Suprapubic skin (tissue), 4 donors: ENCODE measurements around the gene GIT1. TPM values are rescaled to one million over a fixed set of nuclear protein-coding genes. Genes with fewer than 3 reads are reported as not detected.
A peak's percentile ranks its signal among the peaks of the same experiment; 100 is the strongest.

Experiments
- DNase-seq, 2 donors: peaks; one replicate each; pipeline ENCODE4 v3.0.0-alpha.2; 2019; ENCODE audit warnings: low spot score in 2 of 2
- H3K27ac ChIP-seq: fragments of 200-600 bp; sonication (generic); one replicate; pipeline ENCODE4 v1.5.1; 2019
- H3K27me3 ChIP-seq: fragments of 200-600 bp; sonication (generic); one replicate; pipeline ENCODE4 v1.5.1; 2019
- H3K36me3 ChIP-seq: fragments of 200-600 bp; sonication (generic); one replicate; pipeline ENCODE4 v1.5.1; 2019
- H3K4me1 ChIP-seq: fragments of 200-600 bp; sonication (generic); one replicate; pipeline ENCODE4 v1.5.1; 2019
- H3K4me3 ChIP-seq: fragments of 200-600 bp; sonication (generic); one replicate; pipeline ENCODE4 v1.5.1; 2019; ENCODE audit warnings: mild to moderate bottlenecking
- H3K9me3 ChIP-seq: fragments of 200-600 bp; sonication (generic); one replicate; pipeline ENCODE4 v1.5.1; 2019
- CTCF ChIP-seq, 2 donors: fragments of 200-600 bp in 1 of 2; fragments of 450-650 bp in 1 of 2; sonication (generic) in 1 of 2; IDR thresholded peaks; one replicate each; pipeline ENCODE4 v1.5.1; 2016 to 2019; ENCODE audit warnings: antibody characterized with exemption in 2 of 2, mild to moderate bottlenecking in 1 of 2, moderate library complexity in 1 of 2
- EP300 ChIP-seq: sonication (generic); formaldehyde crosslinking; IDR thresholded peaks from one replicate; pipeline ENCODE4 v1.6.1; 2017; ENCODE audit warnings: antibody characterized with exemption
- POLR2A ChIP-seq, 2 donors: fragments of 450-650 bp; IDR thresholded peaks; one replicate each; pipeline ENCODE4 v1.6.1; 2017; ENCODE audit warnings: antibody characterized with exemption in 2 of 2, mild to moderate bottlenecking in 2 of 2, moderate library complexity in 2 of 2
- POLR2AphosphoS5 ChIP-seq, 3 donors: sonication (generic); formaldehyde crosslinking; IDR thresholded peaks; one replicate each; pipeline ENCODE4 v1.6.1; 2017; ENCODE audit warnings: antibody characterized with exemption in 3 of 3
- WGBS: methylation state at CpG from one replicate; pipeline ENCODE4 v1.1.5; 2018; 5-methylcytosine and 5-hydroxymethylcytosine counted together
- total RNA-seq, 4 donors: library from RNA; depleted of rRNA; stranded (reverse); fragments of >200 nt; gene quantifications; one replicate each; pipeline ENCODE4 v1.1.0, GENCODE V29; 2016

The GIT1 gene
- total RNA-seq, 4 donors from 2014 or later = 66.7 to 103 (median 90.4) TPM

GRCh38 chr17:29571486-29571882, 18.0 kb downstream of the GIT1 start:
- H3K27ac ChIP-seq = no peak overlapping the region
- TF ChIP-seq POLR2A (IDR thresholded peaks at IDR 0.05) (no peak), POLR2AphosphoS5 (IDR thresholded peaks at IDR 0.05) (no peak), EP300 (no peak), CTCF (IDR thresholded peaks at IDR 0.05) (no peak)
- WGBS = 91% methylated on average over 6 of the region's 6 CpGs
- H3K27me3 ChIP-seq = no peaks in the 10 kb centered on the region
- DNase-seq = peak; percentile 56 to 58
- no peak overlapping the region for H3K4me3 ChIP-seq
- H3K9me3 ChIP-seq = no peaks in the 10 kb centered on the region
- peaks cover 56% of the 10 kb centered on the region for H3K4me1 ChIP-seq
- H3K36me3 ChIP-seq = peaks cover 30% of the 10 kb centered on the region

GRCh38 chr17:29570521-29570920, 18.9 kb downstream of the GIT1 start:
- Histone ChIP-seq H3K36me3 (peaks cover 20% of the 10 kb centered on the region), H3K27ac (no peak overlapping the region), H3K9me3 (no peaks in the 10 kb centered on the region), H3K4me3 (no peak overlapping the region), H3K4me1 (peaks cover 66% of the 10 kb centered on the region), H3K27me3 (no peaks in the 10 kb centered on the region)
- TF ChIP-seq CTCF (IDR thresholded peaks at IDR 0.05) = no peak
- TF ChIP-seq EP300 = no peak
- no peak for TF ChIP-seq POLR2AphosphoS5 (IDR thresholded peaks at IDR 0.05)
- TF ChIP-seq POLR2A (IDR thresholded peaks at IDR 0.05) = no peak
- peak; percentile 55 to 77 for DNase-seq
- WGBS = 53% methylated on average over 7 of the region's 7 CpGs

GRCh38 chr17:29569245-29569950, 20.1 kb downstream of the GIT1 start:
- TF ChIP-seq EP300 (no peak), CTCF (IDR thresholded peaks at IDR 0.05) (no peak), POLR2AphosphoS5 (IDR thresholded peaks at IDR 0.05) (no peak), POLR2A (IDR thresholded peaks at IDR 0.05) (no peak)
- Histone ChIP-seq H3K4me3 (peak overlapping the region; percentile 69), H3K9me3 (no peaks in the 10 kb centered on the region), H3K27ac (peak overlapping the region; percentile 85), H3K27me3 (no peaks in the 10 kb centered on the region), H3K36me3 (peaks cover 9% of the 10 kb centered on the region), H3K4me1 (peaks cover 73% of the 10 kb centered on the region)
- DNase-seq = peak; percentile 60 to 76
- 57% methylated on average over 14 of the region's 14 CpGs for WGBS

GRCh38 chr17:29568331-29569244, 20.9 kb downstream of the GIT1 start, which contains the start of gene TP53I13:
Gene TP53I13 (plus strand): TSS chr17:29568701. CDS start chr17:29568759, 58 bp downstream.
- Histone ChIP-seq H3K36me3 (peaks cover 5% of the 10 kb centered on the region), H3K4me1 (peaks cover 73% of the 10 kb centered on the region), H3K27ac (peak within 1 kb of the TSS; percentile 85), H3K9me3 (no peaks in the 10 kb centered on the region), H3K4me3 (peak within 1 kb of the TSS; percentile 69), H3K27me3 (no peaks in the 10 kb centered on the region)
- peak; percentile 90 to 91 for DNase-seq
- TF ChIP-seq POLR2A (IDR thresholded peaks at IDR 0.05) (peak in 1 of 2 donors; percentile 20), POLR2AphosphoS5 (IDR thresholded peaks at IDR 0.05) (no peak)
- WGBS = 11% methylated on average over 3 of the region's 85 CpGs

- Histone ChIP-seq H3K4me1 (peaks cover 67% of the 10 kb centered on the region), H3K9me3 (no peaks in the 10 kb centered on the region), H3K4me3 (peak overlapping the region; percentile 69), H3K27ac (peak overlapping the region; percentile 85), H3K36me3 (no peaks in the 10 kb centered on the region), H3K27me3 (no peaks in the 10 kb centered on the region)
- TF ChIP-seq POLR2AphosphoS5 (IDR thresholded peaks at IDR 0.05) (no peak), CTCF (IDR thresholded peaks at IDR 0.05) (peak in 1 of 2 donors; percentile 52)
- 0% methylated on average over 24 of the region's 63 CpGs for WGBS
- peak; percentile 83 to 88 for DNase-seq
Measured at GRCh38 chr17:29567554-29568330, 21.7 kb downstream of the GIT1 start.
